Neural progenitor cell (in vitro differentiated cells): Measurements from ENCODE around the gene ALAS1.

Experiments used
- CTCF ChIP-seq: fragments of 200-600 bp; sonication (generic); IDR thresholded peaks from 2 replicates; pipeline ENCODE4 v1.5.1; 2017; ENCODE audit warnings: antibody characterized with exemption, mild to moderate bottlenecking
- EZH2 ChIP-seq: fragments of 200-600 bp; sonication (generic); IDR thresholded peaks from 2 replicates; pipeline ENCODE4 v1.6.1; 2017; ENCODE audit warnings: antibody characterized with exemption, mild to moderate bottlenecking, moderate library complexity

GRCh38 chr3:52181543-52181942 is 16.4 kb upstream of the ALAS1 start:
- TF ChIP-seq EZH2 (no peak), CTCF (no peak)
